ENCODE data around the gene MAP1LC3A. TPM values are rescaled to one million over a fixed set of nuclear protein-coding genes. Genes with fewer than 3 reads are reported as not detected.

The MAP1LC3A gene
- total RNA-seq, 1 donor from 2014 or later = 120 TPM

DNA sequence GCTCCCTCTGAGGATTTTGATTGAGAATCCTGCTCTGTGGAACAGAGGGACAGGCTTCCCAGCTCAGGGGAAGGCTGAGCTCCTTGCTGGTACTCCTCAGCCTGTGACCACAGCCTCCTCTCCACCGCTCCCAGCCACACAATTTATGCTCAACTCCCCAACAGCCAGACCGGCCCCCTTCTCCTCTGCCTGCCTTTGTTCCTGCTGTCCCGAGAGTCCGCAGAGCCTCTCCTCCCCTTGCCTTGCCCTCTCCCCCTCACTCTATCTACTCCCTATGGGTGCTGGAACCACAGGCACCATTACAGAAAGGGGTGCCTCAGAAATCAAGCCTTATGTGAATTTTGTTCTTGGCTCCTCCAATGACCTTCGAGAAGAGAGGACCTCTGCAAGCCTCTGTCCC, 15.9 kb downstream of the MAP1LC3A start:
- Mint-ChIP-seq H3K4me1 (ENCODE audit: low read depth) (peaks cover 8% of the 10 kb centered on the region), H3K36me3 (ENCODE audit: low read depth) (peaks cover 16% of the 10 kb centered on the region), H3K4me3 (ENCODE audit: unreplicated experiment) (no peak overlapping the region), H3K27me3 (ENCODE audit: low read depth) (no peaks in the 10 kb centered on the region), H3K27ac (ENCODE audit: unreplicated experiment) (no peak overlapping the region), H3K9me3 (ENCODE audit: low read depth) (no peaks in the 10 kb centered on the region)
- DNase-seq (ENCODE audit: low spot score) = no peak
- no peak for TF ChIP-seq CTCF (IDR thresholded peaks at IDR 0.05)

- no peak overlapping the region for H3K4me3 Mint-ChIP-seq (ENCODE audit: unreplicated experiment)
- peaks cover 13% of the 10 kb centered on the region for H3K4me1 Mint-ChIP-seq (ENCODE audit: low read depth)
- no peaks in the 10 kb centered on the region for H3K27me3 Mint-ChIP-seq (ENCODE audit: low read depth)
- H3K9me3 Mint-ChIP-seq (ENCODE audit: low read depth) = no peaks in the 10 kb centered on the region
- H3K27ac Mint-ChIP-seq (ENCODE audit: unreplicated experiment) = no peak overlapping the region
- no peak for DNase-seq (ENCODE audit: low spot score)
- TF ChIP-seq CTCF (IDR thresholded peaks at IDR 0.05) = no peak
- H3K36me3 Mint-ChIP-seq (ENCODE audit: low read depth) = peaks cover 16% of the 10 kb centered on the region
Observed at GRCh38 chr20:34574861-34575260, 16.3 kb downstream of the MAP1LC3A start.

- Mint-ChIP-seq H3K27ac (ENCODE audit: unreplicated experiment) (no peak overlapping the region), H3K27me3 (ENCODE audit: low read depth) (no peaks in the 10 kb centered on the region), H3K36me3 (ENCODE audit: low read depth) (peaks cover 13% of the 10 kb centered on the region), H3K4me1 (ENCODE audit: low read depth) (peaks cover 13% of the 10 kb centered on the region), H3K4me3 (ENCODE audit: unreplicated experiment) (no peak overlapping the region), H3K9me3 (ENCODE audit: low read depth) (no peaks in the 10 kb centered on the region)
- DNase-seq (ENCODE audit: low spot score) = no peak
- TF ChIP-seq CTCF (IDR thresholded peaks at IDR 0.05) = no peak
Observed at GRCh38 chr20:34575271-34575670, 16.8 kb downstream of the MAP1LC3A start.

DNA sequence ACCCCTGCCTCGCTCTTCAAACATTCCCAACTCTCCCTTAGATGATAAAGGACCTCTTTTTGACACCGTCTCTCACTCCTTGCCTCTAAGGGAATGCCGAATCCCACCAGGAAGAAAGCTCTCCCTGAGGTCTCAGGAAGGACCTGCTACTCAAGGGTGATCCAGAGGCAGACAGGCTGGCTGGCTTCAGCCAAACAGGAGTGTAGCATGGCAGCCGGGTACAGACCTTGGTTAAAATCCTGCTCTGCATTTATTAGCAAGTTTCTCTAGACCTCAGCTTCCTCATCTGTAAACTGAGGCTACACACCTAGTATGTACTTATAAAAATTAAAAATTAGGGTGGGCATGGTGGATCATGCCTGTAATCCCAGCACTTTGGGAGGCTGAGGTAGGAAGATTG, 17.2 kb downstream of the MAP1LC3A start:
- Mint-ChIP-seq H3K36me3 (ENCODE audit: low read depth) (peaks cover 13% of the 10 kb centered on the region), H3K27me3 (ENCODE audit: low read depth) (no peaks in the 10 kb centered on the region), H3K27ac (ENCODE audit: unreplicated experiment) (no peak overlapping the region), H3K4me1 (ENCODE audit: low read depth) (peaks cover 13% of the 10 kb centered on the region), H3K9me3 (ENCODE audit: low read depth) (no peaks in the 10 kb centered on the region), H3K4me3 (ENCODE audit: unreplicated experiment) (no peak overlapping the region)
- no peak for TF ChIP-seq CTCF (IDR thresholded peaks at IDR 0.05)
- DNase-seq (ENCODE audit: low spot score) = no peak

DNA sequence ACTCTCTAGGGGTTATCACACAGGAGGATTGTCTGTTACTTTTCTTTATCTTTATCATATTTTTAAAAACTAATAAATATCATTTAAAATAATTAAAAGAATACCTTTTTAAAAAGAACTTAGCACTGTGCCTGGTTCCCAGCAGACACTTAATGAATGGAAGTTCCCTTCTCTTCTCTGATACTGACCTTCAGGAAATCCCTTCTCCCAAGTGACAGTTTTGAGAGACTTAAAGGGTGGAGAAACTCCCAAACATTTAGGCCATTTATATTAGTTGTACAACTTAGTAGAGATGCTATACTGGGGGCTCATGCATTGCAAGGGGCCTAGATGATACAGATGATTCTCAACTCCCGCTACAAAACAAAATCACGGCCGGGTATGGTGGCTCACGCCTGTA, 18.5 kb downstream of the MAP1LC3A start:
- Mint-ChIP-seq H3K4me1 (ENCODE audit: low read depth) (peaks cover 22% of the 10 kb centered on the region), H3K9me3 (ENCODE audit: low read depth) (no peaks in the 10 kb centered on the region), H3K27ac (ENCODE audit: unreplicated experiment) (no peak overlapping the region), H3K4me3 (ENCODE audit: unreplicated experiment) (no peak overlapping the region), H3K36me3 (ENCODE audit: low read depth) (peaks cover 13% of the 10 kb centered on the region), H3K27me3 (ENCODE audit: low read depth) (no peaks in the 10 kb centered on the region)
- DNase-seq (ENCODE audit: low spot score) = no peak
- no peak for TF ChIP-seq CTCF (IDR thresholded peaks at IDR 0.05)
